GM12891 (cell line): ENCODE results near the gene MYMK.

Experiments used
- POLR2A ChIP-seq: IDR thresholded peaks from 2 replicates; pipeline ENCODE4 v1.6.1; 2011; ENCODE audit warnings: low read depth, low read length, control low read depth
- POLR2AphosphoS5 ChIP-seq: IDR thresholded peaks from 2 replicates; pipeline ENCODE4 v1.6.1; 2011; ENCODE audit warnings: low read depth, low read length, control low read depth
- POU2F2 ChIP-seq: IDR thresholded peaks from 2 replicates; pipeline ENCODE4 v1.6.1; 2011; ENCODE audit warnings: low read depth, mild to moderate bottlenecking, control low read depth, low read length, moderate library complexity
- TAF1 ChIP-seq: IDR thresholded peaks from 2 replicates; pipeline ENCODE4 v1.6.1; 2011; ENCODE audit warnings: low read depth, low read length, control low read depth

DNA sequence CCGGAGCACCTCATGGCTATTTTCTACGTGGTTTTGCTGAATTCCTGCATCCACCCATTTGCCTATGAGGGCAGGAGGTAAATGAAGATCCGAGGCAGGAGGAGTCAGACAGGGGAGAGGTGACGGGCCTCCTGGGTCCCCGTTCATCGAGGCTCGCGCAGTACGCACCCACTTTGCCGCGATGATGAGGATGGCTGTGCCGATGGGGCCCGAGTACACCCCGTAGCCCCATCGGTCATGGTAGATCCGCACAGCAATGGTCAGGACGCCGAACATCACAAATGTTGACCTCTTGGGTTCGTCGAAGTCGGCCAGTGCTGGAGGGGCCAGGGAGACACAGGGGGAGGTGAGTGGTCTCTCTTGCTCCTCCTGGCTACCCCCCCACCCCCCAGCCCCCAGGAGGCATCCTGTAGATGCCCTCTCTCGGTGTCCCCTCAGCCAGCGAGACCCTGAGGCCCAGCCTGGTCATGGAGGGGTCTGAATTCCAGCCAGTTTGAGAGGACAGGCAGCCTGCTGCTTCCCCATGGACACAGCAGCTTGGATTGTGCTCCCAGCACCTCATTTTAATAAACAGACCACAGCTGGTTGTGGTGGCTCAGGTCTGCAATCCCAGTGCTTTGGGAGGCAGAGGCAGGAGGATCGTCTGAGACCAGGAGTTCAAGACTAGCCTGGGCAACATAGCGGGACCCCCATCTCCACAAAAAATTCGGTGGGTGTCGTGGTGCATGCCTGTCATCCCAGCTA is 5.9 kb downstream of the MYMK start:
- TF ChIP-seq TAF1, result no peak
- TF ChIP-seq POLR2A, result no peak
- TF ChIP-seq POLR2AphosphoS5, result no peak
- TF ChIP-seq POU2F2, result no peak
